HG02970 (cell line): ENCODE data around the gene STPG3.
"Not testable (repeated sequence)": the region's sequence is repeated elsewhere in the genome, so short reads cannot be mapped to it uniquely, and the experiment has no call there.

Experiments used
- ATAC-seq: cut with Tn5 transposase; IDR thresholded peaks from one replicate; pipeline ENCODE4 v1.9.1; 2021; ENCODE audit warnings: mild to moderate bottlenecking, moderate library complexity, moderate number of reproducible peaks; ENCODE audit not compliant: unreplicated experiment, low FRiP score

Gene STPG3

GRCh38 chr9:137244486-137245449 lies 6.3 kb upstream of the STPG3 start:
- ATAC-seq = no peak

GRCh38 chr9:137245450-137246421 lies 5.3 kb upstream of the STPG3 start:
- ATAC-seq = no peak

- no peak for ATAC-seq
Observed at GRCh38 chr9:137247135-137247915, 3.8 kb upstream of the STPG3 start.

- ATAC-seq = no peak
Observed at GRCh38 chr9:137247916-137248175, 3.2 kb upstream of the STPG3 start.

GRCh38 chr9:137250329-137251193 lies 525 bp upstream of the STPG3 start:
- ATAC-seq = no peak

- ATAC-seq = no peak
Observed at GRCh38 chr9:137251490-137252268, 593 bp downstream of the STPG3 start.

- ATAC-seq = no peak
Observed at GRCh38 chr9:137252555-137253506, 1.7 kb downstream of the STPG3 start.

GRCh38 chr9:137253717-137254623 lies 2.9 kb downstream of the STPG3 start:
- ATAC-seq = no peak

- ATAC-seq = peak; percentile 80
Observed at GRCh38 chr9:137254624-137255447, 3.8 kb downstream of the STPG3 start, which contains the start of gene NELFB. NELFB (plus strand) TSS chr9:137255327.

GRCh38 chr9:137255448-137256114 lies 4.5 kb downstream of the STPG3 start:
- peak; percentile 29 for ATAC-seq

- no peak for ATAC-seq
Observed at GRCh38 chr9:137256362-137256761, 5.3 kb downstream of the STPG3 start.

- no peak for ATAC-seq
Observed at GRCh38 chr9:137256856-137257255, 5.8 kb downstream of the STPG3 start.

GRCh38 chr9:137262173-137262908 lies 11.3 kb downstream of the STPG3 start:
- ATAC-seq = not testable (repeated sequence)

GRCh38 chr9:137262909-137263285 lies 11.8 kb downstream of the STPG3 start:
- no peak for ATAC-seq

- no peak for ATAC-seq
Observed at GRCh38 chr9:137263506-137263905, 12.4 kb downstream of the STPG3 start.
